ENCODE data around the gene CPPED1. TPM values are rescaled to one million over a fixed set of nuclear protein-coding genes. Genes with fewer than 3 reads are reported as not detected.

CPPED1 gene
- total RNA-seq, 1 donor from 2014 or later: 13.2 TPM

- DNase-seq (ENCODE audit: low spot score, unreplicated experiment): no peak
- no peak for TF ChIP-seq CTCF (IDR thresholded peaks at IDR 0.05; ENCODE audit: unreplicated experiment)
- Mint-ChIP-seq H3K27me3 (no peaks in the 10 kb centered on the region), H3K27ac (no peak overlapping the region), H3K36me3 (ENCODE audit: insufficient read depth) (peaks cover 6% of the 10 kb centered on the region), H3K4me3 (ENCODE audit: low read depth) (no peak overlapping the region), H3K9me3 (ENCODE audit: low read depth) (peaks cover 8% of the 10 kb centered on the region), H3K4me1 (ENCODE audit: low read depth) (peaks cover 4% of the 10 kb centered on the region)
These were observed 123.2 kb downstream of the CPPED1 start for GRCh38 chr16:12680531-12680930.

- no peak for DNase-seq (ENCODE audit: low spot score, unreplicated experiment)
- no peak overlapping the region for H3K27ac Mint-ChIP-seq
- no peak for TF ChIP-seq CTCF (IDR thresholded peaks at IDR 0.05; ENCODE audit: unreplicated experiment)
These were observed 123.9 kb downstream of the CPPED1 start for GRCh38 chr16:12679660-12680272.

GRCh38 chr16:12678983-12679382, 124.7 kb downstream of the CPPED1 start:
- no peak for TF ChIP-seq CTCF (IDR thresholded peaks at IDR 0.05; ENCODE audit: unreplicated experiment)
- H3K9me3 Mint-ChIP-seq (ENCODE audit: low read depth): peaks cover 8% of the 10 kb centered on the region
- peaks cover 11% of the 10 kb centered on the region for H3K4me1 Mint-ChIP-seq (ENCODE audit: low read depth)
- no peak overlapping the region for H3K27ac Mint-ChIP-seq
- H3K4me3 Mint-ChIP-seq (ENCODE audit: low read depth): no peak overlapping the region
- no peak for DNase-seq (ENCODE audit: low spot score, unreplicated experiment)
- H3K27me3 Mint-ChIP-seq: no peaks in the 10 kb centered on the region
- peaks cover 6% of the 10 kb centered on the region for H3K36me3 Mint-ChIP-seq (ENCODE audit: insufficient read depth)

More at GRCh38 chr16:12679660-12680272, 123.9 kb downstream of the CPPED1 start:
- H3K4me3 Mint-ChIP-seq (ENCODE audit: low read depth): no peak overlapping the region
- no peaks in the 10 kb centered on the region for H3K27me3 Mint-ChIP-seq
- H3K9me3 Mint-ChIP-seq (ENCODE audit: low read depth): peaks cover 8% of the 10 kb centered on the region
- peaks cover 11% of the 10 kb centered on the region for H3K4me1 Mint-ChIP-seq (ENCODE audit: low read depth)
- H3K36me3 Mint-ChIP-seq (ENCODE audit: insufficient read depth): peaks cover 6% of the 10 kb centered on the region

- no peak overlapping the region for H3K27ac Mint-ChIP-seq
- H3K9me3 Mint-ChIP-seq (ENCODE audit: low read depth): peaks cover 8% of the 10 kb centered on the region
- no peak overlapping the region for H3K4me3 Mint-ChIP-seq (ENCODE audit: low read depth)
- peaks cover 6% of the 10 kb centered on the region for H3K36me3 Mint-ChIP-seq (ENCODE audit: insufficient read depth)
- H3K4me1 Mint-ChIP-seq (ENCODE audit: low read depth): peaks cover 11% of the 10 kb centered on the region
- DNase-seq (ENCODE audit: low spot score, unreplicated experiment): no peak
- TF ChIP-seq CTCF (IDR thresholded peaks at IDR 0.05; ENCODE audit: unreplicated experiment): no peak
- H3K27me3 Mint-ChIP-seq: no peaks in the 10 kb centered on the region
These were observed 126.2 kb downstream of the CPPED1 start for GRCh38 chr16:12677502-12677901.

- Mint-ChIP-seq H3K27ac (no peak overlapping the region), H3K4me1 (ENCODE audit: low read depth) (peaks cover 11% of the 10 kb centered on the region), H3K36me3 (ENCODE audit: insufficient read depth) (peaks cover 4% of the 10 kb centered on the region), H3K27me3 (no peaks in the 10 kb centered on the region), H3K9me3 (ENCODE audit: low read depth) (peaks cover 8% of the 10 kb centered on the region), H3K4me3 (ENCODE audit: low read depth) (no peak overlapping the region)
- no peak for TF ChIP-seq CTCF (IDR thresholded peaks at IDR 0.05; ENCODE audit: unreplicated experiment)
- no peak for DNase-seq (ENCODE audit: low spot score, unreplicated experiment)
These were observed 127.8 kb downstream of the CPPED1 start for GRCh38 chr16:12675852-12676251.

Data from progenitor cell of endocrine pancreas (in vitro differentiated cells).